Gastroesophageal sphincter (tissue), 4 donors: ENCODE data around the gene CFAP77. TPM values are rescaled to one million over a fixed set of nuclear protein-coding genes. Genes with fewer than 3 reads are reported as not detected.

Source experiments
- ATAC-seq: fragments of 150-250 bp; one replicate; pipeline ENCODE4 v1.9.1; 2016; ENCODE audit warnings: mild to moderate bottlenecking, moderate library complexity
- H3K27ac ChIP-seq, 4 donors: fragments of 200-600 bp; sonication (generic) in 3 of 4; 1 replicate in 3 of 4; 2 replicates in 1 of 4; pipeline ENCODE4 v1.5.1; 2016 to 2019
- H3K27me3 ChIP-seq: fragments of 200-600 bp; sonication (generic); one replicate; pipeline ENCODE4 v1.5.1; 2019
- H3K36me3 ChIP-seq, 2 donors: fragments of 200-600 bp; sonication (generic); one replicate each; pipeline ENCODE4 v1.5.1; 2019; ENCODE audit warnings: control low read depth in 1 of 2
- H3K4me1 ChIP-seq, 3 donors: fragments of 200-600 bp; sonication (generic); 1 replicate in 2 of 3; 2 replicates in 1 of 3; pipeline ENCODE4 v1.5.1; 2016 to 2019; ENCODE audit warnings: control low read depth in 2 of 3
- H3K4me3 ChIP-seq, 2 donors: fragments of 200-600 bp; sonication (generic); one replicate each; pipeline ENCODE4 v1.5.1; 2019; ENCODE audit warnings: mild to moderate bottlenecking in 1 of 2, moderate library complexity in 1 of 2
- H3K9me3 ChIP-seq, 3 donors: fragments of 200-600 bp; sonication (generic); one replicate each; pipeline ENCODE4 v1.5.1; 2017 to 2019; ENCODE audit warnings: control low read depth in 2 of 3
- EP300 ChIP-seq: sonication (generic); formaldehyde crosslinking; IDR thresholded peaks from one replicate; pipeline ENCODE4 v1.6.1; 2017; ENCODE audit warnings: antibody characterized with exemption, mild to moderate bottlenecking
- POLR2A ChIP-seq, 2 donors: fragments of 450-650 bp; IDR thresholded peaks; one replicate each; pipeline ENCODE4 v1.6.1; 2017; ENCODE audit warnings: antibody characterized with exemption in 2 of 2, mild to moderate bottlenecking in 2 of 2, moderate library complexity in 1 of 2
- POLR2AphosphoS5 ChIP-seq: sonication (generic); formaldehyde crosslinking; IDR thresholded peaks from one replicate; pipeline ENCODE4 v1.6.1; 2017; ENCODE audit warnings: antibody characterized with exemption
- WGBS, 2 donors: methylation state at CpG; one replicate each; pipeline ENCODE4 v1.1.5; 2018; ENCODE audit warnings: low coverage in 1 of 2; 5-methylcytosine and 5-hydroxymethylcytosine counted together
- total RNA-seq, 4 donors: library from RNA; depleted of rRNA; stranded (reverse); fragments of >200 nt; gene quantifications; one replicate each; pipeline ENCODE4 v1.1.0, GENCODE V29; 2016
- TF ChIP-seq, protein P1 (sequence below), 4 experiments: fragments of 200-600 bp in 2 of 4; fragments of 450-650 bp in 2 of 4; sonication (generic) in 1 of 4; IDR thresholded peaks; one replicate each; pipeline ENCODE4 v1.5.1; 2017 to 2019; ENCODE audit warnings: antibody characterized with exemption in 4 of 4, mild to moderate bottlenecking in 2 of 4, moderate library complexity in 2 of 4

The CFAP77 gene
- total RNA-seq, 4 donors from 2014 or later: not detected

- Histone ChIP-seq H3K27ac (no peak overlapping the region), H3K4me1 (no peaks in the 10 kb centered on the region), H3K36me3 (no peaks in the 10 kb centered on the region), H3K27me3 (peaks cover 93% of the 10 kb centered on the region), H3K9me3 (no peaks in the 10 kb centered on the region), H3K4me3 (no peak overlapping the region)
- no peak for TF ChIP-seq POLR2AphosphoS5
- TF ChIP-seq EP300: no peak
- TF ChIP-seq, protein P1, sequence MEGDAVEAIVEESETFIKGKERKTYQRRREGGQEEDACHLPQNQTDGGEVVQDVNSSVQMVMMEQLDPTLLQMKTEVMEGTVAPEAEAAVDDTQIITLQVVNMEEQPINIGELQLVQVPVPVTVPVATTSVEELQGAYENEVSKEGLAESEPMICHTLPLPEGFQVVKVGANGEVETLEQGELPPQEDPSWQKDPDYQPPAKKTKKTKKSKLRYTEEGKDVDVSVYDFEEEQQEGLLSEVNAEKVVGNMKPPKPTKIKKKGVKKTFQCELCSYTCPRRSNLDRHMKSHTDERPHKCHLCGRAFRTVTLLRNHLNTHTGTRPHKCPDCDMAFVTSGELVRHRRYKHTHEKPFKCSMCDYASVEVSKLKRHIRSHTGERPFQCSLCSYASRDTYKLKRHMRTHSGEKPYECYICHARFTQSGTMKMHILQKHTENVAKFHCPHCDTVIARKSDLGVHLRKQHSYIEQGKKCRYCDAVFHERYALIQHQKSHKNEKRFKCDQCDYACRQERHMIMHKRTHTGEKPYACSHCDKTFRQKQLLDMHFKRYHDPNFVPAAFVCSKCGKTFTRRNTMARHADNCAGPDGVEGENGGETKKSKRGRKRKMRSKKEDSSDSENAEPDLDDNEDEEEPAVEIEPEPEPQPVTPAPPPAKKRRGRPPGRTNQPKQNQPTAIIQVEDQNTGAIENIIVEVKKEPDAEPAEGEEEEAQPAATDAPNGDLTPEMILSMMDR (IDR thresholded peaks at IDR 0.05): no peak
- no peak for ATAC-seq
- WGBS, 2 donors: 61% methylated on average over 3 of the region's 5 CpGs; no CpG with 5 or more reads in 1 of the 2 donors
Observed at GRCh38 chr9:132423503-132423902, 13.5 kb downstream of the CFAP77 start.

DNA sequence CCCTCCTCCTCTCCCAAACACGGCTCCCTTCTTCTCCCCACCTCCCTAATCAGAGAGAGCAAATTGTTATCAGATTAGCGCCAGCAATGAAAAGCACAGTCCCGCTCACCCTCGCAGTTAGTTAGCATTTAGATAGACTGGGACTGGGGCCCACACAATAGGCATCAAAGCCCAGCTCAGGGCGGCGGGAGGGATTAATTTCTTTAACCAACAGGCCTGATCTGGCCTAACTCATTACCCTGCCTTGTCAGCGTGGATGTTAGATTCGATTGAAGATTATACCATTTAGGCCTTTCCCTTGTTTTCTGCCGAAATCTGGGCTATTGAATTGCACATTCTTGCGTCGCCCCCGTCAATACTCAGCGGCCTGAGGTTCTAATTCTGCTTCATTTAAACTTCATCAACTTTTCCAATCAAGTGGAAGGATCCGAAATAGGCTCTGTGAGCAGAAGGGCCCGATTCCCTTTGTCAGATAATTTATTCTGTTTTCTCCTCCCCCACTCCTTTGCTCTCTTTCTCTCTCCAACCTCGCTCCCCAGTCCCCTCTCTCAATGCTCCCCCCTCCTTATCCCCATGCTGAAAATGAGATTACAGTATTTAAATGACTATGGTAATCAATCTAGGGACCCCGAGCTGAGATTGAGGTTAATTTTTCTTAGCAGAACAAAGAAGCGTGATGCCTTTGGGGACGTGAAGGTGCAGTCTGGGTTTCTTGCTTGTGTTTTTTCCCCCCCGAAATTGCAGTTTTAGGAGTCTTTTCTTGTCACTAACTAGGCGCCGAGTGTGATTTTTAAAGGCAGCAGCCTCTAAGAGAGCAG is 15.1 kb downstream of the CFAP77 start:
- TF ChIP-seq, protein P1 (IDR thresholded peaks at IDR 0.05): no peak
- TF ChIP-seq POLR2AphosphoS5 (no peak), EP300 (no peak), POLR2A (IDR thresholded peaks at IDR 0.05) (no peak)
- Histone ChIP-seq H3K27me3 (peaks cover 91% of the 10 kb centered on the region), H3K36me3 (no peaks in the 10 kb centered on the region), H3K27ac (no peak overlapping the region), H3K9me3 (no peaks in the 10 kb centered on the region), H3K4me1 (no peaks in the 10 kb centered on the region), H3K4me3 (no peak overlapping the region)
- ATAC-seq: no peak
- WGBS, 2 donors: 38 to 48% methylated on average over 18 to 21 of the region's 22 CpGs

- Histone ChIP-seq H3K27me3 (peaks cover 88% of the 10 kb centered on the region), H3K9me3 (no peaks in the 10 kb centered on the region), H3K27ac (no peak overlapping the region), H3K4me3 (no peak overlapping the region), H3K4me1 (no peaks in the 10 kb centered on the region), H3K36me3 (no peaks in the 10 kb centered on the region)
- TF ChIP-seq EP300 (no peak), POLR2A (IDR thresholded peaks at IDR 0.05) (no peak), POLR2AphosphoS5 (no peak)
- TF ChIP-seq, protein P1 (IDR thresholded peaks at IDR 0.05): no peak
- WGBS, 2 donors: 42 to 45% methylated on average over 7 of the region's 7 CpGs
- no peak for ATAC-seq
Observed at GRCh38 chr9:132425675-132426062, 15.7 kb downstream of the CFAP77 start.

DNA sequence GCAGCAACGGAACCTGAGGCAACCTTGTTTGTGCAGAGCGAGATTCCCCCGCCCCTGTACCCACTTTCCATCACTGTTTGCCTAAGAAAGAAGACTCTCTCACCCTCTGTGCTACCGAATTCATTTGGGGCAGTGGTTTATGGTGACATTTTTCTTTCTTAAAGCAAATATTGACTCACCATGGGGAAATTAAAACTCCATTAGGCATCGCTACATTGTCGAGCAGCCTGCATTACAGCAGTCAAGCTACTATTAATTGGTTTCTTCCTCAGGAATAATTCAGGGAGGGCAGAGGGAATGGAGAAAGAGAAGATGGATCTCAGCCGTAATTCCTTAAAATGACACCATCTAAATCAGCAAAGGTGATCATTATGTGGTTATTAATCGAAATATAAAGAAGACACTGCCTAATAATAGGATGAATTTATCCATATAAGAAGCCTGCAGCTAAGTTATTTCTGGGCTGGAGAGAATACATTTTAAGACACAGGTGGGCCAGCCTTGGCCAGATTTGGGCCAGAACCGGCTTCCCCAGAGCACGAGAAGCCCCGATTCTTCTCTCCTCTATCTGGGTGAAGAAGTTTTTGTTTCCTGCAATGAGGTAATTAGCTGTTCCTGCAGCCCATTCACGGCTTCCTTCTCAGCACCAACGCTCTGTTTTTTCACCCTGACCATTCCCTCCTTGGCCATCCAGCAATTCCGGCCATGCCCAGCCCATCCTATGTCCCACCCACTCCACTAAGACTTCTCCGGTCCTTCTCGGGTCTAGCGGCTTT is 16.8 kb downstream of the CFAP77 start:
- Histone ChIP-seq H3K9me3 (no peaks in the 10 kb centered on the region), H3K4me3 (no peak overlapping the region), H3K27me3 (peaks cover 88% of the 10 kb centered on the region), H3K27ac (no peak overlapping the region), H3K36me3 (no peaks in the 10 kb centered on the region), H3K4me1 (no peaks in the 10 kb centered on the region)
- TF ChIP-seq POLR2AphosphoS5 (no peak), EP300 (no peak), POLR2A (IDR thresholded peaks at IDR 0.05) (no peak)
- TF ChIP-seq, protein P1 (IDR thresholded peaks at IDR 0.05): no peak
- WGBS, 2 donors: 35 to 50% methylated on average over 15 to 16 of the region's 17 CpGs
- no peak for ATAC-seq
